GM21390 (cell line): Measurements from ENCODE around the gene KDM4B.
"Not testable (repeated sequence)": the region's sequence is repeated elsewhere in the genome, so short reads cannot be mapped to it uniquely, and the experiment has no call there.

Experiments used
- ATAC-seq: cut with Tn5 transposase; IDR thresholded peaks from one replicate; pipeline ENCODE4 v1.9.1; 2021; ENCODE audit not compliant: unreplicated experiment

KDM4B gene

GRCh38 chr19:5193192-5193591 lies 224.3 kb downstream of the KDM4B start:
- no peak for ATAC-seq

GRCh38 chr19:5194641-5195040 lies 225.7 kb downstream of the KDM4B start:
- ATAC-seq: no peak

GRCh38 chr19:5195587-5195986 lies 226.7 kb downstream of the KDM4B start:
- ATAC-seq: not testable (repeated sequence)

GRCh38 chr19:5196832-5197231 lies 227.9 kb downstream of the KDM4B start:
- ATAC-seq: no peak

DNA sequence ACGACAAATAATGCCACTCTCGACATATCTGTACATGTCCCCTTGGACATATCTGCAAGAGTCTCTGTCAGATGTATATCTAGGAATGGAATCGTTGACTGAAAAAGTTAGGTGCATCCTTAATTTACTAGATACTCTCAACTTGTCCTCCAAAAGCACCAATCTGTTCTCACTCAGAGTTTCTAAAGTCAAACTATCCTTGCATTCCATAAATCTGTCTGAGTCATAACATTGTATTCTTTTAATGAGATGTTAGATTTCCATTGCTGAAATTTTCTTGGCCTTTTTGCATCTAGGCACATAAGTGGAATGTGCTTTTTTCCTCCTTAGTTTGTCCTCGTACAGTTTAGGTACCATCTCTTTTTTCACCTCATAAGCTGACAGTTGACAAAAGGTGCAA lies 231.9 kb downstream of the KDM4B start:
- no peak for ATAC-seq

DNA sequence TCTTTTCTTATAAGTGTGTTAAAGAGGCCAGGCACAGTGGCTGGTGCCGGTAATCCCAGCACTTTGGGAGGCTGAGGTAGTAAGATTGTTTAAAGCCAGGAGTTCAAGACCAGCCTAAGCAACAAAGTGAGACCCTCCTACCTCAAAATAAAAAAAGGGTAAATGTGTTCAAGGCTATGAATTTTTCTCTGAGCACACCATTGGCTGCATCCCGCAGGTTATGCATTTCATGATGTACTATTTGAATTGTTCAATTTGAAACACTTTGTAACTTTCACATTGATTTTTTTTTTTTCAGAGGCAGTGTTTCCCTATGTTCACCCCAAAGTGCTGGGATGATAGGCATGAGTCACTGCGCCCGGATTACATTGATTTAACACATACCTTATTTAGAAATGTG lies 233.6 kb downstream of the KDM4B start:
- ATAC-seq: no peak
